Left hindlimb (tissue), 1 donor: ENCODE data around the gene C1orf167.

ENCODE experiments used
- DNase-seq: peaks from one replicate; pipeline ENCODE4 v3.0.0-alpha.2; 2018

Gene C1orf167

GRCh38 chr1:11786168-11786567 is 24.2 kb downstream of the C1orf167 start:
- no peak for DNase-seq

GRCh38 chr1:11787251-11787803 is 25.3 kb downstream of the C1orf167 start:
- no peak for DNase-seq

- DNase-seq, result no peak
These were observed 25.9 kb downstream of the C1orf167 start for GRCh38 chr1:11787804-11788436.

GRCh38 chr1:11788549-11789053 is 26.6 kb downstream of the C1orf167 start:
- no peak for DNase-seq

GRCh38 chr1:11789126-11790067 is 27.4 kb downstream of the C1orf167 start:
- no peak for DNase-seq

- no peak for DNase-seq
These were observed 28.3 kb downstream of the C1orf167 start for GRCh38 chr1:11790101-11790879.

- peak; percentile 86 for DNase-seq
These were observed 29.1 kb downstream of the C1orf167 start for GRCh38 chr1:11790880-11791715.

- no peak for DNase-seq
These were observed 30.1 kb downstream of the C1orf167 start for GRCh38 chr1:11792106-11792505.

- no peak for DNase-seq
These were observed 31.8 kb downstream of the C1orf167 start for GRCh38 chr1:11793819-11794218.

GRCh38 chr1:11794446-11795237 is 32.6 kb downstream of the C1orf167 start:
- DNase-seq, result no peak

- DNase-seq, result no peak
These were observed 33.4 kb downstream of the C1orf167 start for GRCh38 chr1:11795238-11795890.

- DNase-seq, result no peak
These were observed 34.2 kb downstream of the C1orf167 start for GRCh38 chr1:11796036-11796828.

- DNase-seq, result no peak
These were observed 35.7 kb downstream of the C1orf167 start for GRCh38 chr1:11797525-11798216.

- no peak for DNase-seq
These were observed 37.1 kb downstream of the C1orf167 start for GRCh38 chr1:11799099-11799498.

GRCh38 chr1:11799896-11800295 is 37.9 kb downstream of the C1orf167 start:
- no peak for DNase-seq

- DNase-seq, result no peak
These were observed 38.4 kb downstream of the C1orf167 start for GRCh38 chr1:11800391-11800755.

- no peak for DNase-seq
These were observed 38.9 kb downstream of the C1orf167 start for GRCh38 chr1:11800756-11801433.

GRCh38 chr1:11802616-11802972 is 40.6 kb downstream of the C1orf167 start:
- no peak for DNase-seq
